ENCODE results near the gene LRRC17. TPM values are rescaled to one million over a fixed set of nuclear protein-coding genes. Genes with fewer than 3 reads are reported as not detected.
A peak's percentile ranks its signal among the peaks of the same experiment; 100 is the strongest.

LRRC17 gene
- total RNA-seq, 1 experiment from 2014 or later = 0.42 TPM

GRCh38 chr7:102872460-102872859 lies 40.3 kb upstream of the LRRC17 start:
- CTCF ChIA-PET = interaction anchor here (0.9 to 2.2 kb wide), 2 partner anchors 189 to 203 kb away, joined by 3 to 19 read pairs; partner anchors contain the start of gene ARMC10
- peak overlapping the region; percentile 98 for H3K27ac Mint-ChIP-seq (ENCODE audit: unreplicated experiment)
- no peak for TF ChIP-seq CTCF (IDR thresholded peaks at IDR 0.05; ENCODE audit: unreplicated experiment)
- H3K4me3 Mint-ChIP-seq (ENCODE audit: low read depth, unreplicated experiment) = no peak overlapping the region
- H3K9me3 Mint-ChIP-seq (ENCODE audit: low read depth, unreplicated experiment) = no peaks in the 10 kb centered on the region
- H3K36me3 Mint-ChIP-seq (ENCODE audit: insufficient read depth, unreplicated experiment) = peaks cover 18% of the 10 kb centered on the region
- peaks cover 59% of the 10 kb centered on the region for H3K4me1 Mint-ChIP-seq (ENCODE audit: low read depth, unreplicated experiment)
- intact Hi-C loops (cut with micrococcal nuclease; ENCODE audit: unreplicated experiment) = no loop called here
- BruUV-seq (replicated peaks) = no TSS peak
- peak; percentile 23 for DNase-seq
- H3K27me3 Mint-ChIP-seq (ENCODE audit: unreplicated experiment) = no peaks in the 10 kb centered on the region

GRCh38 chr7:102873470-102874165 lies 39.2 kb upstream of the LRRC17 start:
- intact Hi-C loops (cut with micrococcal nuclease; ENCODE audit: unreplicated experiment) = loop anchor here (2.0 kb wide), 1 partner anchor 117 kb away; no protein-coding TSS in a partner anchor
- Mint-ChIP-seq H3K4me3 (ENCODE audit: low read depth, unreplicated experiment) (no peak overlapping the region), H3K27me3 (ENCODE audit: unreplicated experiment) (no peaks in the 10 kb centered on the region), H3K4me1 (ENCODE audit: low read depth, unreplicated experiment) (peaks cover 58% of the 10 kb centered on the region), H3K27ac (ENCODE audit: unreplicated experiment) (peak overlapping the region; percentile 98), H3K36me3 (ENCODE audit: insufficient read depth, unreplicated experiment) (peaks cover 18% of the 10 kb centered on the region), H3K9me3 (ENCODE audit: low read depth, unreplicated experiment) (no peaks in the 10 kb centered on the region)
- CTCF ChIA-PET = interaction anchor here (1.5 to 2.2 kb wide), 2 partner anchors 188 to 201 kb away, joined by 3 to 19 read pairs; partner anchors contain the start of genes ARMC10 and FBXL13
- TF ChIP-seq CTCF (IDR thresholded peaks at IDR 0.05; ENCODE audit: unreplicated experiment) = no peak
- BruUV-seq (replicated peaks) = TSS peak; percentile 60
- no peak for DNase-seq

- no peak for TF ChIP-seq CTCF (IDR thresholded peaks at IDR 0.05; ENCODE audit: unreplicated experiment)
- DNase-seq = peak; percentile 50
- H3K36me3 Mint-ChIP-seq (ENCODE audit: insufficient read depth, unreplicated experiment) = peaks cover 15% of the 10 kb centered on the region
- H3K27me3 Mint-ChIP-seq (ENCODE audit: unreplicated experiment) = no peaks in the 10 kb centered on the region
- H3K9me3 Mint-ChIP-seq (ENCODE audit: low read depth, unreplicated experiment) = no peaks in the 10 kb centered on the region
- no peak overlapping the region for H3K4me3 Mint-ChIP-seq (ENCODE audit: low read depth, unreplicated experiment)
- H3K4me1 Mint-ChIP-seq (ENCODE audit: low read depth, unreplicated experiment) = peaks cover 64% of the 10 kb centered on the region
- CTCF ChIA-PET = interaction anchor here (0.5 to 2.2 kb wide), 4 partner anchors 41 to 201 kb away, joined by 3 to 19 read pairs (median 4); partner anchors contain the start of genes ARMC10 and FBXL13
- intact Hi-C loops (cut with micrococcal nuclease; ENCODE audit: unreplicated experiment) = loop anchor here (2.0 kb wide), 1 partner anchor 117 kb away; no protein-coding TSS in a partner anchor
- BruUV-seq (replicated peaks) = TSS peak; percentile 47
- H3K27ac Mint-ChIP-seq (ENCODE audit: unreplicated experiment) = peak overlapping the region; percentile 98
These were observed 38.5 kb upstream of the LRRC17 start for GRCh38 chr7:102874166-102874829.

- H3K9me3 Mint-ChIP-seq (ENCODE audit: low read depth, unreplicated experiment) = no peaks in the 10 kb centered on the region
- H3K4me3 Mint-ChIP-seq (ENCODE audit: low read depth, unreplicated experiment) = peak overlapping the region; percentile 24
- CTCF ChIA-PET = interaction anchor here (0.5 to 1.8 kb wide), 3 partner anchors 40 to 200 kb away, joined by 3 to 4 read pairs (median 3); partner anchors contain the start of genes ARMC10 and FBXL13
These were observed 37.8 kb upstream of the LRRC17 start for GRCh38 chr7:102874966-102875365.

More at GRCh38 chr7:102874966-102875365, 37.8 kb upstream of the LRRC17 start:
- peaks cover 65% of the 10 kb centered on the region for H3K4me1 Mint-ChIP-seq (ENCODE audit: low read depth, unreplicated experiment)
- H3K27ac Mint-ChIP-seq (ENCODE audit: unreplicated experiment) = peak overlapping the region; percentile 98
- no peaks in the 10 kb centered on the region for H3K27me3 Mint-ChIP-seq (ENCODE audit: unreplicated experiment)
- peaks cover 13% of the 10 kb centered on the region for H3K36me3 Mint-ChIP-seq (ENCODE audit: insufficient read depth, unreplicated experiment)
- no peak for DNase-seq
- no peak for TF ChIP-seq CTCF (IDR thresholded peaks at IDR 0.05; ENCODE audit: unreplicated experiment)
- intact Hi-C loops (cut with micrococcal nuclease; ENCODE audit: unreplicated experiment) = loop anchor here (2.0 to 5.0 kb wide), 2 partner anchors 116 to 187 kb away; no protein-coding TSS in a partner anchor
- BruUV-seq (replicated peaks) = no TSS peak
